H9 (cell line): ENCODE measurements around the gene HRH1. TPM values are rescaled to one million over a fixed set of nuclear protein-coding genes. Genes with fewer than 3 reads are reported as not detected.

Experiments used
- DNase-seq: peaks from one replicate; pipeline ENCODE4 v3.0.0-alpha.2; 2017
- H2AFZ ChIP-seq: one replicate; pipeline ENCODE4 v1.6.1; 2013; ENCODE audit warnings: mild to moderate bottlenecking, low read length, control low read depth, moderate library complexity
- H2AK5ac ChIP-seq: 2 replicates; pipeline ENCODE4 v1.6.1; 2013; ENCODE audit warnings: low read length, control low read depth, mixed read lengths; ENCODE audit not compliant: insufficient read length
- H2BK120ac ChIP-seq: one replicate; pipeline ENCODE4 v1.6.1; 2013; ENCODE audit warnings: low read depth, mild to moderate bottlenecking, low read length, control low read depth, inconsistent platforms; ENCODE audit not compliant: poor library complexity, severe bottlenecking
- H2BK12ac ChIP-seq: 2 replicates; pipeline ENCODE4 v1.6.1; 2013; ENCODE audit warnings: low read length, control low read depth, mixed read lengths, low read depth; ENCODE audit not compliant: insufficient read length
- H2BK15ac ChIP-seq: 2 replicates; pipeline ENCODE4 v1.6.1; 2013; ENCODE audit warnings: low read depth, low read length, control low read depth
- H2BK20ac ChIP-seq: one replicate; pipeline ENCODE4 v1.6.1; 2013; ENCODE audit warnings: low read depth, mild to moderate bottlenecking, low read length, control low read depth, inconsistent platforms; ENCODE audit not compliant: poor library complexity, severe bottlenecking
- H2BK5ac ChIP-seq: 2 replicates; pipeline ENCODE4 v1.6.1; 2013; ENCODE audit warnings: low read length, control low read depth, mixed read lengths; ENCODE audit not compliant: insufficient read length
- H3K14ac ChIP-seq: 2 replicates; pipeline ENCODE4 v1.6.1; 2013; ENCODE audit warnings: low read length, control low read depth; ENCODE audit not compliant: insufficient read depth
- H3K18ac ChIP-seq: 2 replicates; pipeline ENCODE4 v1.6.1; 2013; ENCODE audit warnings: low read depth, mild to moderate bottlenecking, mixed read lengths, low read length, control low read depth; ENCODE audit not compliant: insufficient read length
- H3K23ac ChIP-seq: 2 replicates; pipeline ENCODE4 v1.6.1; 2013; ENCODE audit warnings: low read length, control low read depth, mixed read lengths, low read depth; ENCODE audit not compliant: insufficient read length
- H3K23me2 ChIP-seq: 2 replicates; pipeline ENCODE4 v1.6.1; 2013; ENCODE audit warnings: low read depth, mild to moderate bottlenecking, mixed read lengths, low read length, control low read depth; ENCODE audit not compliant: insufficient read length, poor library complexity, severe bottlenecking
- H3K27ac ChIP-seq: 2 replicates; pipeline ENCODE4 v1.5.1; 2013; ENCODE audit warnings: low read length, control low read depth, mixed read lengths, low read depth; ENCODE audit not compliant: insufficient read length
- H3K27me3 ChIP-seq: 2 replicates; pipeline ENCODE4 v1.6.1; 2013; ENCODE audit warnings: low read length, control low read depth, inconsistent platforms; ENCODE audit not compliant: insufficient read depth
- H3K4ac ChIP-seq: 2 replicates; pipeline ENCODE4 v1.6.1; 2013; ENCODE audit warnings: low read depth, mild to moderate bottlenecking, control low read depth, inconsistent platforms, low read length, moderate library complexity
- H3K4me1 ChIP-seq: 2 replicates; pipeline ENCODE4 v1.6.1; 2013; ENCODE audit warnings: low read length, control low read depth, inconsistent platforms; ENCODE audit not compliant: insufficient read depth
- H3K4me2 ChIP-seq: 2 replicates; pipeline ENCODE4 v1.6.1; 2013; ENCODE audit warnings: low read length, control low read depth, mixed read lengths; ENCODE audit not compliant: insufficient read length, insufficient read depth
- H3K56ac ChIP-seq: 2 replicates; pipeline ENCODE4 v1.6.1; 2013; ENCODE audit warnings: low read depth, mild to moderate bottlenecking, mixed read lengths, low read length, control low read depth; ENCODE audit not compliant: insufficient read length
- H3K79me1 ChIP-seq: 2 replicates; pipeline ENCODE4 v1.6.1; 2013; ENCODE audit warnings: low read depth, mild to moderate bottlenecking, moderate library complexity, low read length, control low read depth, inconsistent platforms; ENCODE audit not compliant: insufficient read depth, poor library complexity, severe bottlenecking
- H3K79me2 ChIP-seq: 2 replicates; pipeline ENCODE4 v1.6.1; 2013; ENCODE audit warnings: low read length, control low read depth, inconsistent platforms; ENCODE audit not compliant: insufficient read depth
- H3K9ac ChIP-seq: 2 replicates; pipeline ENCODE4 v1.6.1; 2013; ENCODE audit warnings: low read length, control low read depth, mixed read lengths; ENCODE audit not compliant: insufficient read length; ENCODE audit errors: extremely low read depth
- H3K9me3 ChIP-seq: one replicate; pipeline ENCODE4 v1.6.1; 2013; ENCODE audit warnings: low read depth, low read length, inconsistent platforms; ENCODE audit not compliant: control insufficient read depth
- H3T11ph ChIP-seq: one replicate; pipeline ENCODE4 v1.6.1; 2013; ENCODE audit warnings: mild to moderate bottlenecking, low read length, control low read depth, inconsistent platforms
- H4K20me1 ChIP-seq: one replicate; pipeline ENCODE4 v1.6.1; 2013; ENCODE audit not compliant: control insufficient read depth, insufficient read length, insufficient read depth
- H4K5ac ChIP-seq: 2 replicates; pipeline ENCODE4 v1.6.1; 2013; ENCODE audit warnings: low read depth, mild to moderate bottlenecking, mixed read lengths, low read length, control low read depth; ENCODE audit not compliant: insufficient read length
- H4K8ac ChIP-seq: replicated peaks from 2 replicates; pipeline ENCODE4 v1.6.1; 2013; ENCODE audit warnings: low read length, control low read depth, mixed read lengths, low read depth; ENCODE audit not compliant: insufficient read length
- H4K91ac ChIP-seq: 2 replicates; pipeline ENCODE4 v1.6.1; 2013; ENCODE audit warnings: low read depth, mild to moderate bottlenecking, moderate library complexity, mixed read lengths, low read length, control low read depth; ENCODE audit not compliant: insufficient read length
- H3K27ac Mint-ChIP-seq, 3 experiments: 2 replicates in 2 of 3; 3 replicates in 1 of 3; pipeline ENCODE4 v1.8.0; 2020 to 2021; ENCODE audit warnings: mixed read lengths in 3 of 3, mild to moderate bottlenecking in 1 of 3, moderate library complexity in 1 of 3
- H3K27me3 Mint-ChIP-seq: 2 replicates; pipeline ENCODE4 v1.8.0; 2021; ENCODE audit warnings: low read depth, mild to moderate bottlenecking, moderate library complexity, mixed read lengths
- H3K36me3 Mint-ChIP-seq, 3 experiments: 2 replicates in 2 of 3; 3 replicates in 1 of 3; pipeline ENCODE4 v1.8.0; 2020 to 2021; ENCODE audit warnings: low read depth in 3 of 3, mixed read lengths in 3 of 3; ENCODE audit not compliant: insufficient read depth in 1 of 3
- H3K4me1 Mint-ChIP-seq, 2 experiments: 2 replicates each; pipeline ENCODE4 v1.8.0; 2020; ENCODE audit warnings: mixed read lengths in 2 of 2
- H3K4me3 Mint-ChIP-seq, 2 experiments: 2 replicates in 1 of 2; 3 replicates in 1 of 2; pipeline ENCODE4 v1.8.0; 2020 to 2021; ENCODE audit warnings: mild to moderate bottlenecking in 2 of 2, mixed read lengths in 2 of 2, moderate library complexity in 1 of 2
- H3K9me3 Mint-ChIP-seq, 2 experiments: 2 replicates in 1 of 2; 3 replicates in 1 of 2; pipeline ENCODE4 v1.8.0; 2020; ENCODE audit warnings: mild to moderate bottlenecking in 2 of 2, mixed read lengths in 2 of 2, moderate library complexity in 1 of 2
- CTCF ChIP-seq: fragments of 200-600 bp; sonication (generic); conservative IDR thresholded peaks from 3 replicates; pipeline ENCODE4 v1.8.0; 2021; ENCODE audit warnings: antibody characterized with exemption, mild to moderate bottlenecking
- WGBS: extraction: QIAGEN DNeasy Blood & Tissue Kit; methylation state at CpG from one replicate; pipeline ENCODE4 v1.1.7; 2013; ENCODE audit warnings: missing lambda C conversion rate, low lambda C conversion rate, mixed read lengths; ENCODE audit not compliant: insufficient read length; ENCODE audit errors: extremely low coverage; 5-methylcytosine and 5-hydroxymethylcytosine counted together
- total RNA-seq: library from RNA; stranded (reverse); gene quantifications from 2 replicates; pipeline ENCODE4 v1.2.1, GENCODE V29; 2021

The HRH1 gene
- total RNA-seq, 1 experiment from 2014 or later, result 0.74 TPM

GRCh38 chr3:11144996-11145395 lies 9.3 kb upstream of the HRH1 start:
- Histone ChIP-seq H3K27me3 (0 out of 2 replicates have a peak, but pooled peaks cover 3% of the 10 kb centered on the region), H2BK15ac (no peak overlapping the region), H4K5ac (no peak overlapping the region), H3K56ac (no peak overlapping the region), H2AK5ac (no peak overlapping the region), H3K4me1 (no peaks in the 10 kb centered on the region), H2BK20ac (no peak overlapping the region), H3K27ac (no peak overlapping the region), H4K20me1 (no peaks in the 10 kb centered on the region), H2BK120ac (no peak overlapping the region), H3K79me1 (no peaks in the 10 kb centered on the region), H3K79me2 (no peaks in the 10 kb centered on the region), H3K14ac (no peak overlapping the region), H3K9ac (no peak overlapping the region), H3T11ph (no peak overlapping the region), H4K8ac (no peak overlapping the region), H2BK12ac (no peak overlapping the region), H2AFZ (no peak overlapping the region), H3K18ac (no peak overlapping the region), H3K23ac (no peak overlapping the region), H3K4me2 (no peak overlapping the region), H3K4ac (no peak overlapping the region), H2BK5ac (no peak overlapping the region), H3K9me3 (no peaks in the 10 kb centered on the region), H3K23me2 (no peaks in the 10 kb centered on the region), H4K91ac (no peak overlapping the region)
- DNase-seq, result no peak
- no CpG with 5 or more reads among the region's 5 CpGs for WGBS
- H3K4me3 Mint-ChIP-seq, result no peak overlapping the region
- no peaks in the 10 kb centered on the region for H3K36me3 Mint-ChIP-seq
- peaks cover 33% of the 10 kb centered on the region for H3K27me3 Mint-ChIP-seq
- H3K27ac Mint-ChIP-seq, result no peak overlapping the region; a peak in 1 of 7 replicates
- no peaks in the 10 kb centered on the region for H3K4me1 Mint-ChIP-seq
- no peaks in the 10 kb centered on the region; a peak in 1 of 5 replicates for H3K9me3 Mint-ChIP-seq
- no peak for TF ChIP-seq CTCF
